K562 (cell line): Measurements from ENCODE around the gene AFG1L. TPM values are rescaled to one million over a fixed set of nuclear protein-coding genes. Genes with fewer than 3 reads are reported as not detected.

ENCODE experiments used
- CBX3 ChIP-seq, 2 experiments: IDR thresholded peaks; 1 replicate in 1 of 2; 2 replicates in 1 of 2; pipeline ENCODE4 v1.6.1; 2012; ENCODE audit warnings: inconsistent platforms in 2 of 2, low read length in 2 of 2, borderline replicate concordance in 1 of 2, control low read depth in 1 of 2
- CEBPZ ChIP-seq: fragments of 150-350 bp; IDR thresholded peaks from 2 replicates; pipeline ENCODE4 v1.6.1; 2014; ENCODE audit warnings: low read depth, mild to moderate bottlenecking, low read length, borderline replicate concordance
- DIDO1 ChIP-seq: fragments of 450-650 bp; IDR thresholded peaks from 2 replicates; pipeline ENCODE4 v1.6.1; 2016; ENCODE audit warnings: low read depth, missing biosample characterization, missing genetic modification characterization
- EP300 ChIP-seq: IDR thresholded peaks from 2 replicates; pipeline ENCODE4 v1.6.1; 2012; ENCODE audit warnings: low read length, improper control_type of control experiment
- GTF2A2 ChIP-seq: IDR thresholded peaks from 2 replicates; pipeline ENCODE4 v1.6.1; 2016; ENCODE audit warnings: mild to moderate bottlenecking, missing genetic modification characterization, missing compliant biosample characterization
- GTF2E2 ChIP-seq: fragments of 200-800 bp; sonication (Bioruptor generic); IDR thresholded peaks from 2 replicates; pipeline ENCODE4 v1.6.1; 2016; ENCODE audit warnings: missing genetic modification characterization, missing compliant biosample characterization
- HDAC8 ChIP-seq: fragments of 450-650 bp; IDR thresholded peaks from 2 replicates; pipeline ENCODE4 v1.6.1; 2016; ENCODE audit warnings: mild to moderate bottlenecking, missing genetic modification characterization, moderate library complexity, missing compliant biosample characterization
- KLF1 ChIP-seq: fragments of 450-650 bp; IDR thresholded peaks from 2 replicates; pipeline ENCODE4 v1.6.1; 2016; ENCODE audit warnings: missing genetic modification characterization, missing compliant biosample characterization
- NR2C2 ChIP-seq, 2 experiments: fragments of 200-800 bp in 1 of 2; sonication (Bioruptor generic) in 1 of 2; sonication (generic) in 1 of 2; formaldehyde crosslinking in 1 of 2; IDR thresholded peaks; 2 replicates each; pipeline versions ENCODE4 v1.6.1 to v1.8.0; 2016 to 2022; ENCODE audit warnings: mild to moderate bottlenecking in 1 of 2, missing compliant biosample characterization in 1 of 2, missing genetic modification characterization in 1 of 2, missing genetic modification reagents in 1 of 2
- ZBTB8A ChIP-seq: fragments of 450-650 bp; IDR thresholded peaks from 2 replicates; pipeline ENCODE4 v1.6.1; 2018; ENCODE audit warnings: mild to moderate bottlenecking, moderate library complexity; ENCODE audit not compliant: partially characterized antibody
- ZFP30 ChIP-seq: fragments of 250-450 bp; sonication (Bioruptor Pico); IDR thresholded peaks from 2 replicates; pipeline ENCODE4 v1.8.0; 2022; ENCODE audit warnings: moderate library complexity, mild to moderate bottlenecking, inconsistent platforms, borderline replicate concordance
- ZNF311 ChIP-seq: fragments of 250-450 bp; sonication (Bioruptor Pico); IDR thresholded peaks from 2 replicates; pipeline ENCODE4 v1.4.0; 2020; ENCODE audit warnings: mild to moderate bottlenecking, moderate library complexity
- ZNF347 ChIP-seq: fragments of 450-650 bp; formaldehyde crosslinking; IDR thresholded peaks from 2 replicates; pipeline ENCODE4 v1.4.0; 2020; ENCODE audit warnings: low read depth, mild to moderate bottlenecking, moderate library complexity
- ZNF584 ChIP-seq: fragments of 200-800 bp; sonication (Bioruptor generic); IDR thresholded peaks from 2 replicates; pipeline ENCODE4 v1.6.1; 2016; ENCODE audit warnings: low read depth, mild to moderate bottlenecking, missing genetic modification characterization, missing compliant biosample characterization
- ZNF586 ChIP-seq: fragments of 450-650 bp; formaldehyde crosslinking; conservative IDR thresholded peaks from 2 replicates; pipeline ENCODE4 v1.4.0; 2020; ENCODE audit warnings: mild to moderate bottlenecking, moderate library complexity
- polyA plus RNA-seq, 8 experiments: library from polyadenylated mRNA; depleted of rRNA in 4 of 8; stranded (reverse) in 5 of 8; unstranded in 3 of 8; fragments of >200 nt; fragmentation: Nextera tagmentation in 2 of 8; fragmentation: Illumina TruSeq in 1 of 8; extraction: Ambion mirVana in 2 of 8; extraction: Trizol in 1 of 8; gene quantifications; 2 replicates each; pipeline versions ENCODE4 v1.2.1 to v1.2.3, GENCODE V29; 2011 to 2014; ENCODE audit warnings: inconsistent platforms in 1 of 8, missing spikeins in 1 of 8
- total RNA-seq, 7 experiments: library from RNA; depleted of rRNA in 6 of 7; stranded (reverse); fragments of >200 nt in 6 of 7; fragmentation: Illumina TruSeq in 2 of 7; extraction: Trizol in 2 of 7; gene quantifications; 2 replicates each; pipeline versions ENCODE4 v1.2.1 to v1.2.3, GENCODE V29; 2011 to 2021; ENCODE audit warnings: low replicate concordance in 1 of 7
- TF ChIP-seq, protein P1 (sequence below): sonication (generic); formaldehyde crosslinking; IDR thresholded peaks from 2 replicates; pipeline ENCODE4 v1.8.0; 2023; ENCODE audit warnings: mild to moderate bottlenecking, missing genetic modification reagents
- TF ChIP-seq, protein P2 (sequence below): fragments of 450-650 bp; formaldehyde crosslinking; conservative IDR thresholded peaks from 2 replicates; pipeline ENCODE4 v1.4.0; 2022; ENCODE audit warnings: mild to moderate bottlenecking, missing genetic modification characterization

The AFG1L gene
- total and polyA plus RNA-seq, 9 of the 15 experiments (the other 6 are each of a cell fraction or from before 2014, with no cell fraction given), result 2.2 to 15.5 (median 5.8) TPM

DNA sequence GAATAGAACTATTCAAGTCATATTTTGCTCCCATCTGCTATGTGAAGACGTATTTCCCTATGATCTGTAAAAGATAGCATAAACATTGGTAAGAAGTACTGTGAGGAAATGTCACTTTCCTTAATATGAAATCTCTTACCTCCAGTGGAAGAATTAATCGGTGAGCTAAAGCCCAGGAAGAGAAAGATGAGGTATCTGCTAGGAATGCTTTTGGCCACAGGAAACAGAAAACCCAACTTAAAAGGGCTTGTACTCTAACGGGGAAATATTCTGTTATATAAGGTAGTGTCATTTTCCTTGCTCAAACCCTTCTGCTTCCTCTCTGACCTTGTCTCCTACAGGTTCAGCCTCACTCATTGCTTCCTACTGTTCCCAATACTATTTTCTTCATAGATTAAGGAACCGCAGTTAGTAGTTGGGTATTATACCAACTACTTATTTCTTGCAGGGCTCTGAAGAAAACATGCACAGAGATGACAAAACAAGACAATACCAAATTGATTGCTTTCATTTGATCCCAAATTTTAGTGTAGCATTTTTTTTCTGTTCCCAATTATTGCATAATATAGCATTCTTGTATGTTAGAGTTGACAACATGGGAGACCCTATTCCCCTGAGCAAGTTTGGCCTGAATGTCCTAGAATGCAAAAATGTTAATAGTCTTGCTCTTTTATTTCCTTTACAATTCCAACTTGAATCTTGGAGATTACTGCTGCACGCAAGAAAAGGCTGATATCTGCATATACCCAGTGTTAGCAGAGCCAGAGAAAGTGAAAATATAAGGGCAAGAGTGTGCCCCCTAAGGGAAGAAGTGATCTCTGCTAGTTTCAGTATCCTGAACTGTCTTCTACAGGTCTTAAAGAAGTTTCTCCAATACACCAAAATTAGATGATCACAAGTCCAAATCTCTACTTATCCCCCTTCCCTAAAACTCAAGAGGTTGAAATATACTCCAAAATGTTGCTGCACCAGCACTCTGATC is 65.3 kb downstream of the AFG1L start (continued):
- TF ChIP-seq, protein P1, sequence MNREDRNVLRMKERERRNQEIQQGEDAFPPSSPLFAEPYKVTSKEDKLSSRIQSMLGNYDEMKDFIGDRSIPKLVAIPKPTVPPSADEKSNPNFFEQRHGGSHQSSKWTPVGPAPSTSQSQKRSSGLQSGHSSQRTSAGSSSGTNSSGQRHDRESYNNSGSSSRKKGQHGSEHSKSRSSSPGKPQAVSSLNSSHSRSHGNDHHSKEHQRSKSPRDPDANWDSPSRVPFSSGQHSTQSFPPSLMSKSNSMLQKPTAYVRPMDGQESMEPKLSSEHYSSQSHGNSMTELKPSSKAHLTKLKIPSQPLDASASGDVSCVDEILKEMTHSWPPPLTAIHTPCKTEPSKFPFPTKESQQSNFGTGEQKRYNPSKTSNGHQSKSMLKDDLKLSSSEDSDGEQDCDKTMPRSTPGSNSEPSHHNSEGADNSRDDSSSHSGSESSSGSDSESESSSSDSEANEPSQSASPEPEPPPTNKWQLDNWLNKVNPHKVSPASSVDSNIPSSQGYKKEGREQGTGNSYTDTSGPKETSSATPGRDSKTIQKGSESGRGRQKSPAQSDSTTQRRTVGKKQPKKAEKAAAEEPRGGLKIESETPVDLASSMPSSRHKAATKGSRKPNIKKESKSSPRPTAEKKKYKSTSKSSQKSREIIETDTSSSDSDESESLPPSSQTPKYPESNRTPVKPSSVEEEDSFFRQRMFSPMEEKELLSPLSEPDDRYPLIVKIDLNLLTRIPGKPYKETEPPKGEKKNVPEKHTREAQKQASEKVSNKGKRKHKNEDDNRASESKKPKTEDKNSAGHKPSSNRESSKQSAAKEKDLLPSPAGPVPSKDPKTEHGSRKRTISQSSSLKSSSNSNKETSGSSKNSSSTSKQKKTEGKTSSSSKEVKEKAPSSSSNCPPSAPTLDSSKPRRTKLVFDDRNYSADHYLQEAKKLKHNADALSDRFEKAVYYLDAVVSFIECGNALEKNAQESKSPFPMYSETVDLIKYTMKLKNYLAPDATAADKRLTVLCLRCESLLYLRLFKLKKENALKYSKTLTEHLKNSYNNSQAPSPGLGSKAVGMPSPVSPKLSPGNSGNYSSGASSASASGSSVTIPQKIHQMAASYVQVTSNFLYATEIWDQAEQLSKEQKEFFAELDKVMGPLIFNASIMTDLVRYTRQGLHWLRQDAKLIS (CRISPR knock-in tag), result no peak
- TF ChIP-seq CEBPZ, result no peak
- TF ChIP-seq ZBTB8A, result no peak
- no peak for TF ChIP-seq ZNF584 (CRISPR knock-in tag)
- TF ChIP-seq EP300, result no peak
- TF ChIP-seq KLF1 (tag), result no peak
- TF ChIP-seq GTF2A2, result no peak
- no peak for TF ChIP-seq ZNF586 (CRISPR knock-in tag)
- TF ChIP-seq DIDO1, result no peak
- TF ChIP-seq NR2C2 (CRISPR knock-in tag; IDR thresholded peaks at IDR 0.05), result no peak
- TF ChIP-seq NR2C2 (tag; IDR thresholded peaks at IDR 0.05), result no peak
- no peak for TF ChIP-seq HDAC8
- TF ChIP-seq ZNF347 (CRISPR knock-in tag), result no peak
- 0 out of 2 replicates have a peak, but pooled peaks have one; percentile 26 for TF ChIP-seq GTF2E2
- TF ChIP-seq ZNF311 (CRISPR knock-in tag), result no peak
- TF ChIP-seq, protein P2, sequence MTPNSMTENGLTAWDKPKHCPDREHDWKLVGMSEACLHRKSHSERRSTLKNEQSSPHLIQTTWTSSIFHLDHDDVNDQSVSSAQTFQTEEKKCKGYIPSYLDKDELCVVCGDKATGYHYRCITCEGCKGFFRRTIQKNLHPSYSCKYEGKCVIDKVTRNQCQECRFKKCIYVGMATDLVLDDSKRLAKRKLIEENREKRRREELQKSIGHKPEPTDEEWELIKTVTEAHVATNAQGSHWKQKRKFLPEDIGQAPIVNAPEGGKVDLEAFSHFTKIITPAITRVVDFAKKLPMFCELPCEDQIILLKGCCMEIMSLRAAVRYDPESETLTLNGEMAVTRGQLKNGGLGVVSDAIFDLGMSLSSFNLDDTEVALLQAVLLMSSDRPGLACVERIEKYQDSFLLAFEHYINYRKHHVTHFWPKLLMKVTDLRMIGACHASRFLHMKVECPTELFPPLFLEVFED, result no peak
- TF ChIP-seq ZFP30 (CRISPR knock-in tag), result no peak
- no peak for TF ChIP-seq CBX3 (IDR thresholded peaks at IDR 0.05; ENCODE audit: borderline replicate concordance in 1 of 2, low read length in 2 of 2)
